Omental fat pad (tissue), 4 donors: Measurements from ENCODE around the gene SHOX. TPM values are rescaled to one million over a fixed set of nuclear protein-coding genes. Genes with fewer than 3 reads are reported as not detected.
"Not testable (repeated sequence)": the region's sequence is repeated elsewhere in the genome, so short reads cannot be mapped to it uniquely, and the experiment has no call there.

Experiments
- ATAC-seq: fragments of 150-250 bp; one replicate; pipeline ENCODE4 v1.9.1; 2016; ENCODE audit warnings: mild to moderate bottlenecking, moderate library complexity; ENCODE audit not compliant: low FRiP score
- DNase-seq: peaks from one replicate; pipeline ENCODE4 v3.0.0-alpha.2; 2019; ENCODE audit warnings: low spot score
- CTCF ChIP-seq, 3 donors: fragments of 450-650 bp; IDR thresholded peaks; one replicate each; pipeline ENCODE4 v1.5.1; 2016 to 2017; ENCODE audit warnings: antibody characterized with exemption in 3 of 3, mild to moderate bottlenecking in 3 of 3, moderate library complexity in 2 of 3
- total RNA-seq, 4 donors: library from RNA; depleted of rRNA; stranded (reverse); fragments of >200 nt; gene quantifications; one replicate each; pipeline ENCODE4 v1.1.0, GENCODE V29; 2016

SHOX gene
- total RNA-seq, 4 donors from 2014 or later, result 1.9 TPM; not detected in 3

GRCh38 chrX:618761-619450, 11.7 kb upstream of the SHOX start:
- TF ChIP-seq CTCF (IDR thresholded peaks at IDR 0.05), result no peak
- no peak for DNase-seq
- ATAC-seq, result no peak

GRCh38 chrX:619451-619811, 11.2 kb upstream of the SHOX start:
- ATAC-seq (no peak), DNase-seq (no peak)
- no peak for TF ChIP-seq CTCF (IDR thresholded peaks at IDR 0.05)

- TF ChIP-seq CTCF (IDR thresholded peaks at IDR 0.05), result no peak
These were observed 10.6 kb upstream of the SHOX start for GRCh38 chrX:619812-620531.

GRCh38 chrX:621705-622503, 8.7 kb upstream of the SHOX start:
- TF ChIP-seq CTCF (IDR thresholded peaks at IDR 0.05), result no peak
- ATAC-seq, result no peak
- no peak for DNase-seq

More at GRCh38 chrX:619812-620531, 10.6 kb upstream of the SHOX start:
- DNase-seq, result no peak
- no peak for ATAC-seq

- not testable (repeated sequence) for DNase-seq, ATAC-seq
These were observed 7.8 kb upstream of the SHOX start for GRCh38 chrX:622802-623201.

GRCh38 chrX:623268-623598, 7.4 kb upstream of the SHOX start:
- DNase-seq, result no peak
- no peak for TF ChIP-seq CTCF (IDR thresholded peaks at IDR 0.05)
- ATAC-seq, result no peak

GRCh38 chrX:623599-624315, 6.8 kb upstream of the SHOX start:
- DNase-seq, result no peak
- ATAC-seq, result no peak
- TF ChIP-seq CTCF (IDR thresholded peaks at IDR 0.05), result no peak
